GM23338 (cell line): ENCODE measurements around the gene KRTAP6-1. TPM values are rescaled to one million over a fixed set of nuclear protein-coding genes. Genes with fewer than 3 reads are reported as not detected.

Experiments used
- ATAC-seq: fragments of 200-7000 bp; cut with Tn5 transposase; 3 replicates; pipeline ENCODE4 v1.9.1; 2020
- DNase-seq: peaks from one replicate; pipeline ENCODE4 v3.0.0-alpha.2; 2015; ENCODE audit warnings: low spot score
- H2AFZ ChIP-seq: fragments of 200-600 bp; sonication (generic); 2 replicates; pipeline ENCODE4 v1.8.0; 2016; ENCODE audit warnings: antibody characterized with exemption, mild to moderate bottlenecking, moderate library complexity
- H3F3A ChIP-seq: fragments of 200-600 bp; sonication (generic); replicated peaks from 2 replicates; pipeline ENCODE4 v1.8.0; 2017; ENCODE audit warnings: antibody characterized with exemption, mixed run types, low read depth
- H3K27ac ChIP-seq: fragments of 200-600 bp; sonication (generic); 2 replicates; pipeline ENCODE4 v1.6.1; 2016; ENCODE audit warnings: low read depth
- H3K27me3 ChIP-seq: fragments of 200-600 bp; sonication (generic); 2 replicates; pipeline ENCODE4 v1.8.0; 2016; ENCODE audit warnings: mild to moderate bottlenecking, mixed run types, moderate library complexity; ENCODE audit not compliant: insufficient read depth
- H3K36me3 ChIP-seq: fragments of 200-600 bp; sonication (generic); 2 replicates; pipeline ENCODE4 v1.8.0; 2016; ENCODE audit warnings: mild to moderate bottlenecking; ENCODE audit not compliant: insufficient read depth
- H3K4me1 ChIP-seq: fragments of 200-600 bp; sonication (generic); 2 replicates; pipeline ENCODE4 v1.8.0; 2016; ENCODE audit warnings: mild to moderate bottlenecking, moderate library complexity; ENCODE audit not compliant: insufficient read depth
- H3K4me2 ChIP-seq: fragments of 200-600 bp; sonication (generic); 2 replicates; pipeline ENCODE4 v1.7.1; 2017; ENCODE audit warnings: mixed run types
- H3K4me3 ChIP-seq: fragments of 200-600 bp; sonication (generic); 2 replicates; pipeline ENCODE4 v1.6.1; 2016; ENCODE audit warnings: mixed run types
- H3K79me2 ChIP-seq: fragments of 200-600 bp; sonication (generic); replicated peaks from 2 replicates; pipeline ENCODE4 v1.8.0; 2017; ENCODE audit warnings: mild to moderate bottlenecking; ENCODE audit not compliant: insufficient read depth
- H3K9me2 ChIP-seq: fragments of 200-600 bp; sonication (generic); 2 replicates; pipeline ENCODE4 v1.8.0; 2017; ENCODE audit not compliant: insufficient read depth
- H4K20me1 ChIP-seq: fragments of 200-600 bp; sonication (generic); replicated peaks from 2 replicates; pipeline ENCODE4 v1.8.0; 2017; ENCODE audit warnings: mild to moderate bottlenecking; ENCODE audit not compliant: insufficient read depth
- H3K27ac Mint-ChIP-seq: 2 replicates; pipeline ENCODE4 v1.8.0; 2020; ENCODE audit warnings: inconsistent platforms, mild to moderate bottlenecking, moderate library complexity, mixed read lengths
- H3K27me3 Mint-ChIP-seq: 3 replicates; pipeline ENCODE4 v1.8.0; 2022; ENCODE audit warnings: low read depth, mild to moderate bottlenecking, moderate library complexity, mixed read lengths, inconsistent platforms; ENCODE audit not compliant: insufficient read depth, poor library complexity
- H3K36me3 Mint-ChIP-seq: 3 replicates; pipeline ENCODE4 v1.8.0; 2021; ENCODE audit warnings: low read depth, mild to moderate bottlenecking, inconsistent platforms, moderate library complexity, mixed read lengths
- H3K4me1 Mint-ChIP-seq: 3 replicates; pipeline ENCODE4 v1.8.0; 2020; ENCODE audit warnings: mild to moderate bottlenecking, inconsistent platforms, mixed read lengths
- H3K4me3 Mint-ChIP-seq: 3 replicates; pipeline ENCODE4 v1.8.0; 2021; ENCODE audit warnings: moderate library complexity, mild to moderate bottlenecking, inconsistent platforms, mixed read lengths
- H3K9me3 Mint-ChIP-seq: 3 replicates; pipeline ENCODE4 v1.8.0; 2020; ENCODE audit warnings: moderate library complexity, mild to moderate bottlenecking, inconsistent platforms, mixed read lengths
- CREB1 ChIP-seq: fragments of 250-450 bp; sonication (Bioruptor Pico); IDR thresholded peaks from 2 replicates; pipeline ENCODE4 v1.5.0; 2020; ENCODE audit warnings: low read depth, mild to moderate bottlenecking, moderate library complexity
- CTCF ChIP-seq, 2 experiments: fragments of 200-600 bp in 1 of 2; sonication (generic) in 1 of 2; conservative IDR thresholded peaks; 2 replicates each; pipeline versions ENCODE4 v1.5.1 to v1.6.1; 2016 to 2017; ENCODE audit warnings: antibody characterized with exemption in 2 of 2, low read depth in 2 of 2, mild to moderate bottlenecking in 2 of 2, moderate library complexity in 1 of 2
- ETS1 ChIP-seq: IDR thresholded peaks from 2 replicates; pipeline ENCODE4 v1.6.1; 2016; ENCODE audit warnings: antibody characterized with exemption
- EZH2 ChIP-seq: fragments of 200-600 bp; sonication (generic); IDR thresholded peaks from one replicate; pipeline ENCODE4 v1.8.0; 2017; ENCODE audit warnings: antibody characterized with exemption, mild to moderate bottlenecking, low read depth; ENCODE audit not compliant: unreplicated experiment
- EZH2phosphoT487 ChIP-seq: fragments of 200-600 bp; sonication (generic); IDR thresholded peaks from one replicate; pipeline ENCODE4 v1.8.1; 2018; ENCODE audit warnings: antibody characterized with exemption; ENCODE audit not compliant: unreplicated experiment
- NANOG ChIP-seq: IDR thresholded peaks from 2 replicates; pipeline ENCODE4 v1.6.1; 2016; ENCODE audit warnings: antibody characterized with exemption, borderline replicate concordance
- POLR2AphosphoS5 ChIP-seq: IDR thresholded peaks from 2 replicates; pipeline ENCODE4 v1.6.1; 2016; ENCODE audit warnings: antibody characterized with exemption, low read depth
- REST ChIP-seq: IDR thresholded peaks from one replicate; pipeline ENCODE4 v1.6.1; 2018; ENCODE audit warnings: antibody characterized with exemption; ENCODE audit not compliant: unreplicated experiment
- STAT1 ChIP-seq: IDR thresholded peaks from one replicate; pipeline ENCODE4 v1.6.1; 2016; ENCODE audit warnings: antibody characterized with exemption; ENCODE audit not compliant: unreplicated experiment
- ZNF114 ChIP-seq: fragments of 250-450 bp; sonication (Bioruptor Pico); IDR thresholded peaks from 2 replicates; pipeline ENCODE4 v1.5.0; 2020; ENCODE audit warnings: mild to moderate bottlenecking, moderate library complexity
- ZNF462 ChIP-seq: fragments of 250-450 bp; sonication (Bioruptor Pico); IDR thresholded peaks from 2 replicates; pipeline ENCODE4 v1.5.0; 2020; ENCODE audit warnings: mild to moderate bottlenecking, moderate library complexity
- polyA plus RNA-seq: library from polyadenylated mRNA; unstranded; fragments of >200 nt; fragmentation: Nextera tagmentation; extraction: Ambion mirVana; gene quantifications from 2 replicates; pipeline ENCODE4 v1.2.1, GENCODE V29; 2016
- total RNA-seq: library from RNA; depleted of rRNA; stranded (reverse); fragments of >200 nt; shearing (Covaris generic); gene quantifications from 2 replicates; pipeline ENCODE4 v1.2.3, GENCODE V29; 2014

Gene KRTAP6-1
- total and polyA plus RNA-seq, 2 experiments from 2014 or later: not detected

GRCh38 chr21:30598802-30599201, 14.9 kb downstream of the KRTAP6-1 start, which contains the start of gene KRTAP6-2 (continued):
- no peak for TF ChIP-seq ZNF462 (CRISPR knock-in tag)
- TF ChIP-seq POLR2AphosphoS5: no peak
- no peak for TF ChIP-seq EZH2phosphoT487
- TF ChIP-seq CREB1 (CRISPR knock-in tag): no peak
- no peak for TF ChIP-seq ETS1
- TF ChIP-seq STAT1: no peak

- H3K9me3 Mint-ChIP-seq: no peaks in the 10 kb centered on the region
- no peaks in the 10 kb centered on the region for H3K79me2 ChIP-seq
- H3K4me1 Mint-ChIP-seq: no peaks in the 10 kb centered on the region
- H3K9me2 ChIP-seq: no peaks in the 10 kb centered on the region
- no peaks in the 10 kb centered on the region for H3K36me3 Mint-ChIP-seq
- no peak within 1 kb of the TSS for H2AFZ ChIP-seq
- H3K36me3 ChIP-seq: no peaks in the 10 kb centered on the region
- H3F3A ChIP-seq: no peaks in the 10 kb centered on the region
- H3K4me2 ChIP-seq: no peak within 1 kb of the TSS
- no peaks in the 10 kb centered on the region for H3K27me3 Mint-ChIP-seq
- no peaks in the 10 kb centered on the region for H3K27me3 ChIP-seq
- DNase-seq (no peak), ATAC-seq (no peak)
- H3K27ac ChIP-seq: no peak within 1 kb of the TSS
- no peaks in the 10 kb centered on the region for H3K4me1 ChIP-seq
- no peaks in the 10 kb centered on the region for H4K20me1 ChIP-seq
- no peak within 1 kb of the TSS for H3K4me3 Mint-ChIP-seq
- H3K27ac Mint-ChIP-seq: no peak within 1 kb of the TSS
- H3K4me3 ChIP-seq: no peak within 1 kb of the TSS
- TF ChIP-seq CREB1 (CRISPR knock-in tag) (no peak), STAT1 (no peak), NANOG (no peak), REST (no peak), ZNF114 (CRISPR knock-in tag) (no peak), EZH2 (no peak), CTCF (conservative IDR thresholded peaks at IDR 0.05; ENCODE audit: low read depth in 2 of 2) (no peak)
Observed at GRCh38 chr21:30592140-30592539, 21.6 kb downstream of the KRTAP6-1 start, which contains the start of gene KRTAP6-3. Gene KRTAP6-3, plus strand, starts transcription at chr21:30592440. Its CDS starts 6 bp downstream, at chr21:30592446.
